DND-41 (cell line): ENCODE data around the gene CPPED1.

Source experiments
- EZH2 ChIP-seq: IDR thresholded peaks from 3 replicates; pipeline ENCODE4 v1.6.1; 2012; ENCODE audit warnings: borderline replicate concordance, low read depth, mild to moderate bottlenecking, moderate library complexity, low read length, inconsistent platforms; ENCODE audit not compliant: severe bottlenecking
- TF ChIP-seq, protein P1 (sequence below): IDR thresholded peaks from 2 replicates; pipeline ENCODE4 v1.5.1; 2012; ENCODE audit warnings: borderline replicate concordance, low read length, moderate library complexity, mild to moderate bottlenecking; ENCODE audit not compliant: poor library complexity, severe bottlenecking; ENCODE audit errors: extremely low read depth

DNA sequence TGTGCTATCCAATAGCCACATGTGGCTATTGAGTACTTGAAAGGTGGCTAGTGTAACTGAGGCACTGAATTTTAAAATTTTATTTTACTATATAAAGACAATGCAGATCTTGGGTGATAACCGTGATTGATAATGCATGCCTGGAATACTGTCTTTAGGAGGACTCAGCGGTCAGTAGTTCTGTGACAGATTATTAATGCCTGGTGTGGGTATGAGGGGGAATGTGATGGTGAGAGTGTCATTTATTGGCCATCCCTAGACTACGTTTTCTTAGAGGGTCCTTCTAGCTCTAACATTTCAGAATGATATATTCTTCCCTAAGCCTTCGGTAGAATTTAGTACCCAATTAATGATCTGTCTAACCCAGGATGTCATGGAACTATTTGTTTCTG is 157.6 kb downstream of the CPPED1 start:
- TF ChIP-seq, protein P1, sequence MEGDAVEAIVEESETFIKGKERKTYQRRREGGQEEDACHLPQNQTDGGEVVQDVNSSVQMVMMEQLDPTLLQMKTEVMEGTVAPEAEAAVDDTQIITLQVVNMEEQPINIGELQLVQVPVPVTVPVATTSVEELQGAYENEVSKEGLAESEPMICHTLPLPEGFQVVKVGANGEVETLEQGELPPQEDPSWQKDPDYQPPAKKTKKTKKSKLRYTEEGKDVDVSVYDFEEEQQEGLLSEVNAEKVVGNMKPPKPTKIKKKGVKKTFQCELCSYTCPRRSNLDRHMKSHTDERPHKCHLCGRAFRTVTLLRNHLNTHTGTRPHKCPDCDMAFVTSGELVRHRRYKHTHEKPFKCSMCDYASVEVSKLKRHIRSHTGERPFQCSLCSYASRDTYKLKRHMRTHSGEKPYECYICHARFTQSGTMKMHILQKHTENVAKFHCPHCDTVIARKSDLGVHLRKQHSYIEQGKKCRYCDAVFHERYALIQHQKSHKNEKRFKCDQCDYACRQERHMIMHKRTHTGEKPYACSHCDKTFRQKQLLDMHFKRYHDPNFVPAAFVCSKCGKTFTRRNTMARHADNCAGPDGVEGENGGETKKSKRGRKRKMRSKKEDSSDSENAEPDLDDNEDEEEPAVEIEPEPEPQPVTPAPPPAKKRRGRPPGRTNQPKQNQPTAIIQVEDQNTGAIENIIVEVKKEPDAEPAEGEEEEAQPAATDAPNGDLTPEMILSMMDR = no peak
- TF ChIP-seq EZH2 = no peak
